ENCODE measurements around the gene PRR7. TPM values are rescaled to one million over a fixed set of nuclear protein-coding genes. Genes with fewer than 3 reads are reported as not detected.

The PRR7 gene
- total RNA-seq, 1 donor, result 8.8 TPM

DNA sequence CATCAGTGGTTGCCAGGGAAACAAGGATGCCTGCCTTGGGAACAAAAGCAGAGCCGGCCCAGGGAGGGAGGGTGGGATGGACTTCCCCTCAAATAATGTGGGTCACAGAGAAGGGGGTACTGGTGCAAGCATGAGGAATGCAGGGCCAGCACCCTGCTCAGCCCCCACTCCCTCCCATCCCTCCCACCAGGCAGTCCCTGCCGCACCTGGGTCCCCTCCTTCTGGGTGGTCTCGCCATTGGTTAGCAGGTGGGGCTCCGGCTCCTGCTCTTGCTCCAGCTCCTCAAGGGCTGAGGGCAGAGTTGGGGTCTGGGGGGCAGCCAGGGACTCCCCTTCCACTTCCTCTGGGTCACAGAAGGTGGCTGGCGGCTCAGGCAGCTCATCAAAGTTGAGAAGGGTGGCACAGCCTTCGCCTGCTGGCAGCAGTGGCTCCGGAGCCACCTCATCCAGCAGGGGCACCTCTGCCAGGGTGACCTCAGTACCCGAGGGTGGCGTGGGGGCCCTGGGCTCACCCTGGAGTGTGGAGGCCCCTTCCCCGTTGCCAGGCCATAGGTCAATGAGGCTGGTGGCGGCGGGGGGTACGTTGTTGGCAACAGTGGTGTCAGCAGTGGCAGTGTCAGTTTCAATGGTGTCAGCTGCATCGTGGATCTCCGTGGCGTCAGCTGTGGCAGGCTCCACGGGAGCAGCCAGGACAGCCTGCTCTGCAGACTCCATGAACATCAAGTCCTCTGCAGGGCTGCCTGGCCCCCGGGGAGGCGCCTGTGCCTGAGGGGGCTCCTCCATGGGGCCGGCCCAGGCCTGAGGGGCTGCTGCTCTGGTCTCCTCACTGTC is 11.5 kb downstream of the PRR7 start:
- H3K4me3 ChIP-seq (ENCODE audit: low read depth, low read length), result no peak overlapping the region
- no peak for DNase-seq (ENCODE audit: low read depth)
- TF ChIP-seq, protein P1, sequence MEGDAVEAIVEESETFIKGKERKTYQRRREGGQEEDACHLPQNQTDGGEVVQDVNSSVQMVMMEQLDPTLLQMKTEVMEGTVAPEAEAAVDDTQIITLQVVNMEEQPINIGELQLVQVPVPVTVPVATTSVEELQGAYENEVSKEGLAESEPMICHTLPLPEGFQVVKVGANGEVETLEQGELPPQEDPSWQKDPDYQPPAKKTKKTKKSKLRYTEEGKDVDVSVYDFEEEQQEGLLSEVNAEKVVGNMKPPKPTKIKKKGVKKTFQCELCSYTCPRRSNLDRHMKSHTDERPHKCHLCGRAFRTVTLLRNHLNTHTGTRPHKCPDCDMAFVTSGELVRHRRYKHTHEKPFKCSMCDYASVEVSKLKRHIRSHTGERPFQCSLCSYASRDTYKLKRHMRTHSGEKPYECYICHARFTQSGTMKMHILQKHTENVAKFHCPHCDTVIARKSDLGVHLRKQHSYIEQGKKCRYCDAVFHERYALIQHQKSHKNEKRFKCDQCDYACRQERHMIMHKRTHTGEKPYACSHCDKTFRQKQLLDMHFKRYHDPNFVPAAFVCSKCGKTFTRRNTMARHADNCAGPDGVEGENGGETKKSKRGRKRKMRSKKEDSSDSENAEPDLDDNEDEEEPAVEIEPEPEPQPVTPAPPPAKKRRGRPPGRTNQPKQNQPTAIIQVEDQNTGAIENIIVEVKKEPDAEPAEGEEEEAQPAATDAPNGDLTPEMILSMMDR (IDR thresholded peaks at IDR 0.05; ENCODE audit: insufficient read depth, low read length), result no peak

DNA sequence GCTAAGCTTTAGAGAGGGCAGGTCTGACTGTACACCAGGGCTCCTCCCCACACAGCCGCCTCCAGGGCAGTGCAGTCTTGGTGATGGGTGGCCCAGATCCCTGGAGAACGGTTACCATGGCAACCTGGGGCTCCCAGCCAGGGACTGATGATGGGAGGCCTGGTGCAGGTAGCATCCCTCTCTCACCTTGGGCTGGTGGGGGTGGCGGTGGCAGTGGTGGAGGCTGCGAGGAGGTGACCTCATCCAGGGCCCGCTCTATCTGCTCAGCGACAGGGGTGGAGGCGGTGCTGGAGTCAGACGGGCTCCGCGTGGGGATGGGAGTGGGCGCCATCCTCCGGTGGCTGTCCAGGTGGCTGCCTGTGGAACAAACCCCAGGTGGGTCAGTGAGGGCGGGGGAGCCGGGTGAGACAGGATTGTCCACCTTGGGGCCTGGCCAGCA is 12.3 kb downstream of the PRR7 start:
- H3K4me3 ChIP-seq (ENCODE audit: low read depth, low read length), result no peak overlapping the region
- no peak for DNase-seq (ENCODE audit: low read depth)
- TF ChIP-seq, protein P1 (IDR thresholded peaks at IDR 0.05; ENCODE audit: insufficient read depth, low read length), result no peak

DNA sequence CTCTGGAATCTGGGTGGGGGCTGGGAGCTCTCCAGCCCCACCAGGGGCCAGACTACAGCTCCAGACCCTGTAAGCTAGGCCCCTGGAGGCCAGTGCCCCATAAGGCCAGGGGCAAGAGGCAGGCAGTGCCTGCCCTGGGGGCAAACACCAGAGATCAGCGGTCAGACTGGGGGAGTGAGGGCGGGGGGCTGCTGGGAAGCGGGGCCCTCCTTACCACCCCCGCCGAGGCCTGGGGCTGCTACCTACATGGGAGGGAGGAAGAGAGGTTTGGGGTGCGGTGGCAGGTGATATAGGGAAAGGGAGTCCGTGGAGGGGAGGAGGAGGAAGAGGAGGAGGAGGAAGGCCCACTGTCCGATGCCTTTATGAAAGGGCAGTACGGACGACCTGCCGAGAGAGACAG is 12.7 kb downstream of the PRR7 start:
- H3K4me3 ChIP-seq (ENCODE audit: low read depth, low read length), result no peak overlapping the region
- TF ChIP-seq, protein P1 (IDR thresholded peaks at IDR 0.05; ENCODE audit: insufficient read depth, low read length), result no peak
- no peak for DNase-seq (ENCODE audit: low read depth)

DNA sequence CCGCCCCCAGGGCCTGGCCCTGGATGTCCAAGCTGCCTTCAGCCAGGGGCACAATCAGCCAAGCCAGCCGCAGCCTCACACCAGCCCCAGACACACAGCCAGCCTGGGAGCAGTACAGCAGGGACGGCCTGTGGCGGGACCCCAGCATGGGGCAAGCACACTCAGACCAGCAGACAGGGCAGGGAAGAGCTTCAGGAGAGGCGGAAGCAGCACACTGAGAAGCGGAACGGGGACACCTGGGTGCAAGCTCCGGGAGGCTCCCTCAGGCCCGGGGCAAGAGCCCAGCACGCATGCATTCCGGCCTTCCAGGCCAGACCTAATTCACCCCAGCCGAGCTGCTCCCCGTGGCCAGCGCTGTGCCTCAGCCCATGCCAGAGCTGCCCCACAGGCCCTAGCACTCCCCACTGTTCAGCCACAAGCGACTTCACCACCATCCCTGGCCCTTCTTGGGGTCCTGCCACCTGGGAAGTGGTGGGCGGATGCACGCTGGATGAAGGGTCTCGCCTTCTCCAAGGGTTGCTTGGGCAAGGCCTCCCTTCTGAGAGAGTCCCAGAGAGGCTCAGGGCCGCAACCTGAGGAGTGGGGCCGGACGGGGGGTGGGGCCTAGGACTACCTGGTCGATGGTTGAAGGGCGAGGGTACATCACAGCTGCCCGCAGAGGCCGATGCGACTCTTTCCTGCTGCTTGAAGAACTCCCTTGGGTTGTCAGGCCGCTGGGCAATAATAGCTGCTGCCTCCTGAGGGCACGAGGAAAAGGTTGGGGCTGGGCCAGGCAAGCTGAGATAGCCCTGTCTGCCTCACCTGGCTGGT is 13.4 kb downstream of the PRR7 start:
- DNase-seq (ENCODE audit: low read depth), result no peak
- TF ChIP-seq, protein P1 (IDR thresholded peaks at IDR 0.05; ENCODE audit: insufficient read depth, low read length), result no peak
- H3K4me3 ChIP-seq (ENCODE audit: low read depth, low read length), result no peak overlapping the region

DNA sequence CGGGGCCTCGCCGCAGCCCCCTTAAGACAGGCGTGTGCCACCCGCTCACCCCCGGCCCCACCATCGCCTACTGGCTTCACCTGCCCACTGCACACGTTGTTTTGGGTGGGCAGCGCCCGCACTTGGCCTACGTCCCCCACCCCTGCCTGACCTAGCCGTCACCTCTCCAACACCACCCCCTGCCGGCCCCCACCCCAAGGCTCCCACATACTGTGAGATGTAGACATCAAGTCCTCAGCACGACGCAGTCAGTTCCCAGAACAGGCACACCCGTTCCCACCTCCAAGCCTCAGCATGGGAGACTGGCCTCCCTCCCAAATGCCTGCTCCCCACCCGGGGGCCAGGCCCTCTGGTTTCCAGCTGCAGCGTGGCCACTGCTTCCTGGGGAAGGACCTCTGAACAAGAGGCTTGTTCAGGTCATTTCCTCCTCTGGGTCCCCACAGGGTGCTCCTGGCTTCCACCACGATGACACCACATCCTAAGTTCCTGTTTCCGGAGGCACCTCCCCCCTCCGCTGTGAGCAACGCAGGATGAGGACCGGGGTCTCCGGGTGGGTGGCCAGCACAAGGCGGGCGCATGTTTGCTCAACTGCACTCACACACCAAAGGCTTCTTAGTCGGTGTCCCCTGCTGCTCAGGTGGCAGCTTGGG is 15.5 kb downstream of the PRR7 start:
- TF ChIP-seq, protein P1 (IDR thresholded peaks at IDR 0.05; ENCODE audit: insufficient read depth, low read length), result no peak
- no peak for DNase-seq (ENCODE audit: low read depth)
- H3K4me3 ChIP-seq (ENCODE audit: low read depth, low read length), result no peak overlapping the region

DNA sequence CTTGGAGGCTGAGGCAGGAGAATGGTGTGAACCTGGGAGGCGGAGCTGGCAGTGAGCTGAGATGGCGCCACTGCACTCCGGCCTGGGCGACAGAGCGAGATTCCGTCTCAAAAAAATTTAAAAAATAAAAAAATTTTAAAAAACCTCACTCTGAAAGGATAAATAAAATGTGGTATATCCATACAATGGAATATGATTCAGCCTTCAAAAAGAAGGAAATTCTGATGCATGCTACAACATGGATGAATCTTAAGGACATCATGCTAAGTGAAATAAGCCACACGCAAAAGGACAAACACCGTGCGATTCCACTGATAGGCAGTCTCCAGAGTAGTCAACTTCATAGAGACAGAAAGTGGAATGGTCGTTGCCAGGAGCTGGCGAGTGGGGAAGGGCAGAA is 18.4 kb downstream of the PRR7 start:
- TF ChIP-seq, protein P1 (IDR thresholded peaks at IDR 0.05; ENCODE audit: insufficient read depth, low read length), result no peak

More for the DNA sequence above, 18.4 kb downstream of the PRR7 start:
- no peak overlapping the region for H3K4me3 ChIP-seq (ENCODE audit: low read depth, low read length)
- DNase-seq (ENCODE audit: low read depth), result no peak
